AG04449 (cell line): ENCODE data around the gene UBAC1.

Experiments
- CTCF ChIA-PET: fragments of 350-600 bp; formaldehyde crosslinking; extraction: SDS; loops from one replicate; lab custom pipeline; 2021; ENCODE audit warnings: antibody characterized with exemption; lab: Yijun Ruan, JAX
- POLR2A ChIA-PET: fragments of 400-600, 350-600 bp; formaldehyde crosslinking; extraction: SDS; loops from one replicate; lab custom pipeline; 2020; ENCODE audit warnings: antibody characterized with exemption, inconsistent platforms; lab: Yijun Ruan, JAX
- DNase-seq: peaks from one replicate; pipeline ENCODE4 v3.0.0-alpha.2; 2010; ENCODE audit warnings: low read depth, low spot score
- H3K4me3 ChIP-seq: 2 replicates; pipeline ENCODE4 v1.5.1; 2011; ENCODE audit warnings: low read depth, mild to moderate bottlenecking, control low read depth, low read length
- TF ChIP-seq, protein P1 (sequence below): IDR thresholded peaks from one replicate; pipeline ENCODE4 v1.5.1; 2011; ENCODE audit warnings: mild to moderate bottlenecking, moderate library complexity, low read length, control low read depth, inconsistent platforms; ENCODE audit not compliant: insufficient read depth; ENCODE audit errors: missing control alignments

UBAC1 gene

DNA sequence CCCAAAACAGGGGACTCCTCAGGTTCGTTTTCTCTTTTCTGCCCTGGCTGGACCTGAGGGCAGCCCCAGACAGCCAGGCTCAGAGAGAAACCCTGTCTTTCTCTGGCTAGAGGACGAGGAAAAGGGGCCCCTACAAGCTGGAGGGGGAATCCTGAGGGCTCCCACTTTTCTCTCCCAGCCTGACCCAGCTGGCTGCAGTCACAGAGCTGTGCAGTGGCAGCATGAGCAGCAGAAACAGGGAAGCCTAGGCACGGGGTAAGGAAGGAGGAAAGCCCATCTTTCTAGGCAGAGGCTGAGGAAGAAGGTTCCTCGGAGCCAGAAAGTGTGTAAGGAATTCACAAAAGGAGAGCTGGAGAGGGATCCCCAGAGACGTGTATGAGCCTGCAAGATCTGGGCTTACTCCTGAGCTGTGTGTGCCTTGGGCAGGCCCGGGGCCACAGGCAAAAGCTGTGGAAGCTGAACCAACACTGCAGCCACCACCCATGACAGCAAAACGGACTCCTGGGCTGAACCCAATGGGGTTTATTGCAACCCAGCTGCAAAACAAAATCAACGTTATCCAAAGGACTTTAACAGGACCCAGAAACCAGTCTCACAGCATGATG lies 70.0 kb downstream of the UBAC1 start:
- CTCF ChIA-PET: interaction anchor here (1.4 kb wide), 1 partner anchor 10 kb away, joined by 3 read pairs; no protein-coding TSS in a partner anchor
- no peak for DNase-seq
- no peak overlapping the region for H3K4me3 ChIP-seq
- POLR2A ChIA-PET: no interaction called here
- TF ChIP-seq, protein P1, sequence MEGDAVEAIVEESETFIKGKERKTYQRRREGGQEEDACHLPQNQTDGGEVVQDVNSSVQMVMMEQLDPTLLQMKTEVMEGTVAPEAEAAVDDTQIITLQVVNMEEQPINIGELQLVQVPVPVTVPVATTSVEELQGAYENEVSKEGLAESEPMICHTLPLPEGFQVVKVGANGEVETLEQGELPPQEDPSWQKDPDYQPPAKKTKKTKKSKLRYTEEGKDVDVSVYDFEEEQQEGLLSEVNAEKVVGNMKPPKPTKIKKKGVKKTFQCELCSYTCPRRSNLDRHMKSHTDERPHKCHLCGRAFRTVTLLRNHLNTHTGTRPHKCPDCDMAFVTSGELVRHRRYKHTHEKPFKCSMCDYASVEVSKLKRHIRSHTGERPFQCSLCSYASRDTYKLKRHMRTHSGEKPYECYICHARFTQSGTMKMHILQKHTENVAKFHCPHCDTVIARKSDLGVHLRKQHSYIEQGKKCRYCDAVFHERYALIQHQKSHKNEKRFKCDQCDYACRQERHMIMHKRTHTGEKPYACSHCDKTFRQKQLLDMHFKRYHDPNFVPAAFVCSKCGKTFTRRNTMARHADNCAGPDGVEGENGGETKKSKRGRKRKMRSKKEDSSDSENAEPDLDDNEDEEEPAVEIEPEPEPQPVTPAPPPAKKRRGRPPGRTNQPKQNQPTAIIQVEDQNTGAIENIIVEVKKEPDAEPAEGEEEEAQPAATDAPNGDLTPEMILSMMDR: no peak

DNA sequence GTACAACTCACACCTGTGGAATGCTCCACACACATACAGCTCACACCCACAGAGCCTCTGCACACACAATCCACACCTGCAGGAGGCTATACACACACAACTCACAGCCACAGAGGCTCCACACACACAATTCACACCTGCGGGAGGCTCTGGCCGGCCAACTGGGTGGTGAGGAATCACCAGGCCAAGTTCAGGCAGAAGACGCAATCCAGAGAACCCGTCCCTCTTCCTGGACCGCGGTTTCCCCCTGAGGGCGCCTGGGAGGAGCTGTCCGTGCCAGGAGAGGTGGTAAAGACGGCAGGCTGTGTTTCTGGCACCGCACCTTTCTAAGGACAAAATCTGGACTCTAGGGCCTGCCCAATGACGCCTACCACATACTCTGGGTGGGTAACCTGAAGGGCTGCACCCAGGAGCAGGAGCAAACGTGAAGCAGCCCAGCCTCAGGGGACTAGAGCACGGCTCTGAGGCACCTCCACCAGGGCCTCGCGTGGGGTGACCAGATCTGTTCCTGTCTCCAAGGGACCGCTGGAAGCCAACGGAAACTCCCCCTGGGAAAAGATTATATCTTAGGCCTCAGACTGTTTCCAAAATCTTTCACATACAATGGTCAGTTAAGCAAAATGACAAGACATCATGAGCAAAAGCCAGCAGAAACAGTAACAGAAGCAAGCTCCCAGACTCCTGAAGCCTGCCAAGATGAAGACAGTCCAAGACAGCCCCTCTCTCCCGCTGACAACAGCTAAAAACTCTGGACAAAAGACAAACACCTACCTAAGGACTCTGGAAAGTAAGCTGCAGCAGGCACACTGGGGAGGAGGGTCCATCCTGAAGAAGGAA lies 70.8 kb downstream of the UBAC1 start:
- no peak for DNase-seq
- ChIA-PET POLR2A (no interaction called here), CTCF (interaction anchor here (1.3 to 1.4 kb wide), 2 partner anchors 10 to 15 kb away, joined by 3 read pairs; no protein-coding TSS in a partner anchor)
- TF ChIP-seq, protein P1: no peak
- H3K4me3 ChIP-seq: no peak overlapping the region

DNA sequence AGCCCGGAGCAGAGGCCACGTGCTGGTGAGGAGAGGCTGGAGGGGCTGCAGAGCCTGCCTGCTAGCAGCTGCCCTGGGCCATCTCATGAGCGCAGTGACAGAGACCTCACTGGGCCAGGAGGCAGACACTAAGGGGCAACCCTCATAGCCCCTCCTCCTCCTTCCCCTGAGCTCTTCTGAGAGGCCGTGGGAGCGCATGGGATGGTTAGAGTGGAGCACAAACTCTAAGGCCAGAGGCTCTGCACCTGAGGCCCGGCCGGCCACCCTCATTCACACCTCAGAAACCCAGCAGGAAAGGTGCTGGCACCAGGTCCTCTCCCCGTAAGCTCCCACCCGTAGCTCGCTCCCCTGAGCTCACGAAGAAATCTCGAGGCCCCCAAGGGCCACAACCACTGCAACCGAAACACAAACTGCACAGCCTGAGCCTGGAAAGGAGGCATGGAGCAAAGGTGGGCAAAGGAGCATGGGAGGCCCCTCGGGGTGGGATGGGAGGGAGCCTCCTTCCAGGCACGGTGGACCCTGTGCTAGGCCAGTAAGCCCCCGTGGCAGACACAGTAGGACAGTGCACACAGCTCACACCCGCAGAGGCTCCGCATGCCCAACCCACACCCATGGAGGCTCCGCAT lies 71.5 kb downstream of the UBAC1 start:
- no peak overlapping the region for H3K4me3 ChIP-seq
- no peak for DNase-seq
- TF ChIP-seq, protein P1: no peak
- POLR2A ChIA-PET: no interaction called here
- CTCF ChIA-PET: interaction anchor here (0.8 to 1.4 kb wide), 4 partner anchors 9 to 26 kb away, joined by 3 to 4 read pairs (median 3); no protein-coding TSS in a partner anchor

DNA sequence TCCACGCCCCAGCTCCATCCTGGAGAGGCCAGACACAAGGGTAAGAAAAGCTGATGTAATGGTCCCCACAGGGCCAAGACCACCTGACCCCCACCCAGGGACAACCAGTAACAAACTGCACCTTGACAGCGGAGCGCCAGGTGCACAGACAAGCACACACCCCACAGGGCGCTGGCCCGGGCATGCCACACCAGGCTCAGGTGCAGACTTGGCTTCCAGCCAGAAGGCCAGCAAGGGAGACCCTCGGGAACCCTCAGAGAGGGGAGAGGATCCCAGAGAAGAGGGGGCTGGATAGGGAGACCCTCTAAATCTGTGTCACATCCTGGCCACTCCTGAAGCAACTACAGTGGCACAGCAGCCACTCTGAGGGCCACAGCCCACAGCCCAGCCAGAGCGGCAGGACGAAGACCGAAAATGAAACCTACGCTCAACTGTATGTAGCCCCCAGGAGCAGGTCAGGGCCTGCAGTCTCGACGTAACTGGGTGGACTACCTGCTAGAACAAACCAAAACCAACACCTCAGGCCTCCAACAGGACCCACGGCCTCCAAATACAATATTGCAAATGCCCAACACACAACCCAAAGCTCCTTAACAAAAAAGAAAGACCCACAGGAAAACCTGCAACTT lies 72.3 kb downstream of the UBAC1 start:
- TF ChIP-seq, protein P1: no peak
- POLR2A ChIA-PET: no interaction called here
- CTCF ChIA-PET: interaction anchor here (0.8 kb wide), 2 partner anchors 23 to 25 kb away, joined by 3 to 4 read pairs; no protein-coding TSS in a partner anchor
- H3K4me3 ChIP-seq: no peak overlapping the region
- DNase-seq: no peak

DNA sequence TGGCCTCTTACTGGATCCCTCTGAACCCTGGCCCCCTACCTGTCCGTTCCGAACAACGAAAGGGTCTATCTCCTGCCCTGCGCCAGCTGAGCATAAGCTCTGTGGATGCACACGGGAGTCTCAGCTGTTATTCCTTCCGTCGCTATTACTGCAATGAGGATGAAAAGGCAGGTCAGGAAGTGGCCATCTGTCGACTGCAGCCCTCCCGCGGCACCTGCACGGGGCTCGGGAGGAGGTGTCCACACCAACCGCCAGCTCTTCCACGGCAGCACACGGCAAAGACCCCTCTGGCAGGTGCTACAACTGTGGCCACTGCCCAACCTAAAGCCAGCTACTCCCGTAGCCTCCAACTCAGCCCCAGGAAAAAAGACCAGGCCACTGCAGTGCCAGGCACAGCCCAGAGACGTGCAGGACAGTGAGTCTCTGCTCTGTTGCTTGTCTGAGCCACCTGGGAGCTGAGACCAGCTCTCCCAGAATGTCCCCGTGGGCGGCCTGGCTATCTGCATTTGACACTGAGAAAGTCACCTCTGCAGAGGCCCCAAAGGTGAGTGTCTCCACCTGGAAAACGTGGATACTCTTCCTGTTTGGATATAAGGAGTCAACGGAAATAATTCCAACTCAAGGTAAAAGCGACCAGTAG lies 72.9 kb downstream of the UBAC1 start:
- TF ChIP-seq, protein P1: no peak
- ChIA-PET CTCF (no interaction called here), POLR2A (no interaction called here)
- no peak overlapping the region for H3K4me3 ChIP-seq
- DNase-seq: no peak
